Occipital lobe (tissue), 2 donors: Measurements from ENCODE around the gene CTRB1. TPM values are rescaled to one million over a fixed set of nuclear protein-coding genes. Genes with fewer than 3 reads are reported as not detected.
"Not testable (repeated sequence)": the region's sequence is repeated elsewhere in the genome, so short reads cannot be mapped to it uniquely, and the experiment has no call there.

ENCODE experiments used
- DNase-seq: peaks from one replicate; lab custom pipeline; 2025; lab: John Stamatoyannopoulos, UW
- total RNA-seq: library from RNA; depleted of rRNA; stranded (reverse); fragments of >200 nt; gene quantifications from one replicate; pipeline ENCODE4 v1.2.3, GENCODE V29; 2014

CTRB1 gene
- total RNA-seq, 1 donor from 2014 or later, result not detected

- no peak for DNase-seq
Measured at GRCh38 chr16:75239542-75240122, 20.8 kb downstream of the CTRB1 start.

- not testable (repeated sequence) for DNase-seq
Measured at GRCh38 chr16:75240633-75241032, 21.8 kb downstream of the CTRB1 start.

GRCh38 chr16:75241412-75241811 is 22.6 kb downstream of the CTRB1 start:
- no peak for DNase-seq

- DNase-seq, result no peak
Measured at GRCh38 chr16:75241955-75242354, 23.2 kb downstream of the CTRB1 start.

GRCh38 chr16:75242436-75243078 is 23.8 kb downstream of the CTRB1 start:
- not testable (repeated sequence) for DNase-seq

GRCh38 chr16:75243667-75244224 is 25.0 kb downstream of the CTRB1 start:
- no peak for DNase-seq

- no peak for DNase-seq
Measured at GRCh38 chr16:75244225-75244809, 25.5 kb downstream of the CTRB1 start.

GRCh38 chr16:75244844-75245758 is 26.3 kb downstream of the CTRB1 start:
- DNase-seq, result peak; percentile 92

GRCh38 chr16:75246504-75247205 is 27.9 kb downstream of the CTRB1 start:
- DNase-seq, result no peak

- peak; percentile 73 for DNase-seq
Measured at GRCh38 chr16:75247249-75247648, 28.5 kb downstream of the CTRB1 start.

- peak; percentile 58 for DNase-seq
Measured at GRCh38 chr16:75248142-75248535, 29.4 kb downstream of the CTRB1 start.

- DNase-seq, result peak; percentile 30
Measured at GRCh38 chr16:75248536-75249380, 30.0 kb downstream of the CTRB1 start.

GRCh38 chr16:75249441-75249840 is 30.7 kb downstream of the CTRB1 start:
- no peak for DNase-seq

GRCh38 chr16:75250089-75250808 is 31.5 kb downstream of the CTRB1 start:
- no peak for DNase-seq

- no peak for DNase-seq
Measured at GRCh38 chr16:75250809-75251279, 32.1 kb downstream of the CTRB1 start.

- peak; percentile 84 for DNase-seq
Measured at GRCh38 chr16:75251280-75252048, 32.7 kb downstream of the CTRB1 start, which contains the start of gene BCAR1. TSS of gene BCAR1 (minus strand) at chr16:75251624. CDS start at chr16:75251482, 142 bp downstream.

- DNase-seq, result no peak
Measured at GRCh38 chr16:75252049-75252864, 33.5 kb downstream of the CTRB1 start.
